Amniotic epithelial cell (primary cell): ENCODE measurements around the gene MTARC2.
"Not testable (repeated sequence)": the region's sequence is repeated elsewhere in the genome, so short reads cannot be mapped to it uniquely, and the experiment has no call there.

Source experiments
- DNase-seq: peaks from one replicate; pipeline ENCODE4 v3.0.0-alpha.2; 2010; ENCODE audit warnings: low read depth

Gene MTARC2

DNA sequence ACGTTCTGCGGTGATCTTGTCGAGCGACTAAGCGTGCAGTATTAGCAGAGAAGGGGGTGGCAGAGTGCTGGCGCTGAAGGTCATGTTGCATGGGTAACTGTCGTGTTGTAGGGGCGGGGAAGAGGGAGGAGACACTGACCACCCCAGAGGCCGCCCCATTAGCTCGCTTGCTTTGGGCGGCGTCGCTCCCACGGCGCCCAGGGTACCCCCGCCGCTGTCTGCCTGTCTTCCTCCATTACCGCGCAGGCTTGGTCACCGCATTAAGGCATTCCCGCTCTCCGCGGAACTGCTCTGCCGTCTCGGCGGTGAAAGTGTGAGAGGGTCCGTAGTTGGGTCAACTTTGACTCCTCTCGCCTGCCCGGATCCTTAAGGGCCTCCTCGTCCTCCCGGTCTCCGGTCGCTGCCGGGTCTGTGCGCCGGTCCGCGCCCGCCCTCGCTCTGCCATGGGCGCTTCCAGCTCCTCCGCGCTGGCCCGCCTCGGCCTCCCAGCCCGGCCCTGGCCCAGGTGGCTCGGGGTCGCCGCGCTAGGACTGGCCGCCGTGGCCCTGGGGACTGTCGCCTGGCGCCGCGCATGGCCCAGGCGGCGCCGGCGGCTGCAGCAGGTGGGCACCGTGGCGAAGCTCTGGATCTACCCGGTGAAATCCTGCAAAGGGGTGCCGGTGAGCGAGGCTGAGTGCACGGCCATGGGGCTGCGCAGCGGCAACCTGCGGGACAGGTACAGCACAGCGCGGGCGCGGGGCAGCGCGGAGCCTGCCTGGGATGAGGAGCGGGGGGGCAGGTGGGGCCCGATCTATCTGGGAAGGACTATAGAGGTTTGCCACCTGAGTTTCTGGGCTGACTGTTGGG, at the start of gene MTARC2:
Gene MTARC2, plus strand, starts transcription at position 234 of the 846 bp plus-strand sequence. Its CDS starts 210 bp downstream, at position 444.
- DNase-seq, result peak; percentile 45

DNA sequence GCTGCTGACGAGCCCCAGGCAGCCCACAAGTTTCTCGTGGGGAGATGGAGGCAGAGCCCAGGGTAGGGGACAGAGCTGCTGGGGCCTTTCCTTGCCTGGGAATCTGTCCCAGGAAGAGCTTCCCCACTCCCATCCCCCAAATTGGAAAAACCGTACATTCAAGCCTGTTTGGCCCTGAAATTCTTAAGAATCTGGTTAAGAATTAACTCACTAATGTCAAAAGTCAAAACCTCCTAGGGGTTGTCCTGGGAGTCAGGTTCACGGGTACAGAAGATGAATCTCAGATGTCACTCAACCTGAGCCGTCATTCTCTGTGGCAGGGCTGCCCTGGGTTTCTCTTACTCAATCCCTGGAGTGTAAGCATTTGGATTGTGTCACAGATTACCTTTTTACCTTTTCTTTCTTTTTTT, 49.5 kb upstream of the MTARC2 start:
- DNase-seq, result no peak

DNA sequence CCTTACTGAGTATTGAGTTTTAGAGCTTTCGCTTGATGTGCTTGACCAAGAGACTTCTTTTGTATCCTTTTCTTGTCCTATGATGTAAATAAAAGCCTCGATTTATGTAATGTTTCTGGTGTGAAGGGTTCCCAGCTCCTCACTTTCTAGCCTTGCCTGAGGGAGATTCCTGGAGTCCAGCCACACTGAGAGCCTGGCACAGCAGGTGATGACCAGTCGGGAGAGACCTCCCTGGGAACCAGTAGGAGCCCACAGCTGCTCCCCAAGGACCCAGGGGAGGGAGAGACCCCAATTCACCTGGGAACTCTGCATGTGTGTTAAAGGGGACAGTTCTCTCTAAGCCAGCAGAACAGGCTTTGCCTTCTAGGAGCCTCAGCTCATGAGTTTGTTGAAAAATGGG, 49.1 kb upstream of the MTARC2 start:
- no peak for DNase-seq

DNA sequence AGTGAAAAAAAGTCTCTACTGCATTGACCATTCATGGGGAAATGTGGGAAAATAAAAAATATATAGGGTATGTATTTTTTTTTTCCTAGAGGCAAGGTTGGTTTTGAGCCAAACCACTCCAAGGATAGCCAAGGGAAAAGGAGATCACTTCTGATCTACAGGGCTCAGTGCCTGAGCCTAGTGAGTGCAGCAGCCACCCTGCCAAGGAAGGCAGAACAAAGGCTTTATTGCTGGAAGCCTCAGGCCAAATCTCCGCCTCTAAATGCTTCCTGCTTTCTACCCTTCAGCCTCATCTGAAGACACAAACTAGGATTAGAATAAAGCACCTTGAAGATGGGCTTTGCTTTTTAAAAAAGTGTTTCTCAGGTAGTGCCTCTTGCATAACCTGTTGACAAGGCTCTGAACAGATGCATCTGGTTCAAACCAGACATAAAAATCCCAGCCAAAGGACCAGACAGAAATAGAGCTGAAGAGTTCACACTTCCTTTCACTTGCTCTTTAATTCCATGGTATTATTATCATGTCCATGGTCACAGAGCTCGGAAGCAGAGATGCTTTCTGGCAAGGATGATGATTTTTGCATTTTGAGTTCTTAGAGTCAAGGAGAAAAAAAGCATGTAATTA, 47.5 kb upstream of the MTARC2 start:
- no peak for DNase-seq

DNA sequence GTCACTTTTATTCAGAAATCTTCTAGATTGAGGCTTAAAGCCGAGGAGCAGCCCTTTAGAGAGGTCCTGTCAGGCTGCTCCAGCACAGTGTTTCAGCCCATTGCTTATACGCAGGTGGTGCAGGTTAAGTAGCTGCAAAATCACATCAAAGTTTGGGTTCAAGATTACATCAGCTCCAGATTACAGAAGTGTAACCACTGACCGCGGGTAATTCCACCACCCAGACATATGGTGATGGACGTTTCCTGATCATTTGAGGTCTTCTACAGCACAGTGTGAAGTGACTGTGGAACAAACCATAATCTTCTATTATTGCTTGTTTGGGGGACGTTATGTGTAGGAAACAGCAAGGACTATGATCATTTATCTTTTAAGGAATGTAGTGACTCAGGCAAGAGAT, 46.1 kb upstream of the MTARC2 start:
- no peak for DNase-seq

DNA sequence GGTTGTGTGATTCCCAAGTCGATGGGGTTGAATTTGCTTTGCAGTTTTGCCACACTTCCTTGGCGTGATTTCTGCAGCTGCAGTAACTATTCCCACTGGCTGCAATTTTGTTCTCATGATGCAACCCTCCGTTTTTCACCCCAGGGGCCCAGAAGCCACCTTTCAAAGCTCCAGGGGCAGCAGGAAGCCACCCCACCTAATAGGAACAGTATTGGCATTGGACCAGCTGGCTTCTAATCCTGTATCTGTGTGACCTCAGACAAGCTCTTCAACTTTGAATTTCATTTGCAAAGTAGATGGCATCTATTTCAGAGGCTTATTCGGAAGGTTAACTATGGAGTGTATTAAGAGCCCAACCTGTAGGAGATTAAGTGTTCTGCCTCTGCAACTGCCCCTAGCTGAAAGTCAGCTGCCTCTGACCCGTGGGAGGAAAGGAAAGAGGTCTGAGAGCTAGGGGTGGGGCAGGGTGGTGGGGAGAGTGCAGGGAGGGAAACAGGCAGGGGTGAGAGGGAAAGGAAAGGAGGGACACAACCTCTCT, 45.3 kb upstream of the MTARC2 start:
- DNase-seq, result no peak

DNA sequence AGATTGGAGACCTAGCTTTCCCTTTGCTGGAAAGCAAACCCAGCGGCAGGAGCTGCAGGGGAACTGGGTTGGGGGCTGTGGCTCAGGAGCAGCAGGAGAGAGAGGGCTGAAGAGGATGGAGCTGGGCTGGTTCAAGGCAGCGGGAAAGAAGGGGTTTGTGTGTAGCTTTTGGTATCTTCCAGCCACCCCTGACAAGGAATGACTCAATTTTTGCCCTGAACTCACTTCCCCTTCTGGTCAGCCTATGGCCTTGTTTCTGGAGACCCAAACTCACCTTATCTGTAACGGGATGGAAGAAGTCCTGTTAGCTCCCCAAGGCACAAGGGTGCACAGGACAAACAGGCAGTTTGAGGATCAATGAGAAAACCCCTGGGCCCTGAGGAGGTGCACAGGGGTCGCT, 44.8 kb upstream of the MTARC2 start:
- DNase-seq, result no peak

DNA sequence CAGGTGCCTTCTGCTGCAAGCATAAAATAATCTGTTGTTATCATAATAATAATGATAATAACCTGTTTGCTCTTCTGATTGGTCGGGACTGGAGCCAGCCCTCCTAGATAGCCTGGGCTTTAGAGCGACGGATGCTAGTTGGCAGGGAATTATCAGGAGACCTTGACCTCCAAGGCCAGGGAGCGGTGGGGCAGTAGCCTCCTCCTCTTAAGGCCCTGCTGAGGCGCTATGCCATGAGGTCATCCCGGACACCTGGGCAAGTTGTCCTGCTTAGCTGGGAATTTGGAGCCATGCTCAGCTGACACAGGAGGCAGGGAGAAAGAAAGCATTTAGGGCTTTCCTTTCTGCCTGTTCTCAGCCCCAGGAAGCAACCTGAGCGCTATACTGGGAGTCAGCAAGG, 42.3 kb upstream of the MTARC2 start:
- no peak for DNase-seq

DNA sequence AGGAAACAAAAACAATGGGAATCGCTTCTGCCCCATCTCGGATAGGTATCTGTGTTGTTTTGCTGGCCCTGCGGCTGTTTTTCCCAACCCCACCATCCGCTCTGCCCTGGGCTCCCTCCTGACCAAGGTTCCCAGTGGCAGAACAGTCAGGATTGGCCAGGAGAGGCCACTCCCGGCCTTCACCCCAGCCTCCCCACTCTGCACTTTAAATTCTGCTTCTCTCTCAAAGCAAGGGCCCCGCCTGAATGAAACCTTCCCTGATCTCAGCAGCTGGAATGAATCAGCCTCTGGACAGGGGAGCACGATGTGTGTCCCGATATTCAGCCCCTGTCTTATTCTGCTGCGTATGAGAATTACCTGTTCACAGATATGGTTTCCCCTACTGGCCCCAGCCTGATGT, 41.6 kb upstream of the MTARC2 start:
- DNase-seq, result no peak

DNA sequence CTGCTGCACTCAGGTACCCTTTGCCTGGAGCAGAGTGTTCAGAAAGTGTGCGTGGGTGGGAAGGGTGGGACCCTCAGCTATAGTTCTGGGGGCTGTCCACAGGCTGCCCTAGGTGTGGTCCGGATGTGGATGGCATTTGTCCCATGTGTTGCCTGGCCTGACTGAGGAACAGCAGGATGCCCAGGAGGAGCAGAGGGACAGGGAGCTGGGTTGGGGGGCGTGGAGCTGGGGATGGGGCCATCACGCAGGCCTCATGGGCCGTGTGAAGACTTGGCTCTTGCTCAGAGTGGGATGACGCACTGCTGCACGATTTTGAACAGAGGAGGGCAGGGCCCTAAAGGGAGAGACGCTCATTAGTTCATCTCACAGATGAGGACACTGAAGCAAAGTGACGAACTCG, 41.0 kb upstream of the MTARC2 start:
- DNase-seq, result no peak

DNA sequence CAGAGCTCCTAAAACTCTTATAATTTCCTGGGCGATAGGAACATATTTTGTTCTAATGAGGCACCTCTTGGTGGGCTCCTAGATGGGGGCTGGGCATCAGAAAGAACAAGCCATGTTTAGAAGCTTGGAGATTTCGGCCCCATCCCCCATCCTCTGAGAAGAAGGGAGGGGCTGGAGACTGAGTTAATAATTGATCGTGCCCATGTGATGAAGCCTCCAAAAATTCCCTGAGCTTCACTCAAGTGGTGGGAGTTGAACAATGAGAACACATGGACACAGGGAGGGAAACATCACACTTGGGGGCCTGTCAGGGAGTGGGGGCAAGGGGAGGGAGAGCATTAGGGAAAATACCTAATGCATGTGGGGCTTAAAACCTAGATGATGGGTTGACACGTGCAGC, 39.9 kb upstream of the MTARC2 start:
- DNase-seq, result no peak

DNA sequence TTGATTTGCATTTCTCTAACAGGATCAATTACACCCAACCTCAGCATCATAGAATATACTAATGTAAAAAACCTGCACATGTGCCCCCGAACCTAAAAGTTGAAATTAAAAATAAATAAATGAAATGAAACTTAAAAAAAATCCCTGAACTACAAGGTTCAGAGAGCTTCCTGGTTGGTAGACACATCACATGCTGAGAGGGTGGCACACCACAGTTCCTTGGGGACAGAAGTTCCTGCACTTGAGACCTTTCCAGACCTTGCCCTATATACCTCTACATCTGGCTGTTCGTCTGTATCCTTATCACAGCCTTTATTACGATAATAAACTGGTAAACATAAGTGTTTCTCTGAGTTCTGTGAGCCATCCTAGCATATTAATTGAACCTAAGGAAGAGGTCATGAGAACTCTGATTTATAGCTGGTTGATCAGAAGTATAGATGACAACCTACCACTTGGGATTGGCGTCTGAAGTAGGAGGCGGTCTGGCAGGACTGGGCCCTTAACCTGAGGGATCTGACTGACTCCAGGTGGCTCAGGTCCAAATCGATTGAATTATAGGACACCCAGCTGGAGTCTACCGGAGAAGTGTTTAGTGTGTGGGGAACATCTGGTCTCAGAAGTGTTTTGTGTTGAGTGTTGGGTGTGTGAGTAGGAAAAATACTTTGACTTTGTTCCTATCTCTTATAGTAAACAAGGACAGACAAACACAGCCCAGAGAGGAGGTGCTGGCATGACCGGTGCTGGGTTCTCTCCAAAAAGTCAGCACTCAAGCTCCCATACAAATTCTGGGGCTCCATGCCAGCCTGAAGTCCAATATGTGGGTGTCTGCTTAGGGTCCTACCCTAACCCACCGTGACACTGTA, 39.0 kb upstream of the MTARC2 start:
- DNase-seq, result no peak

DNA sequence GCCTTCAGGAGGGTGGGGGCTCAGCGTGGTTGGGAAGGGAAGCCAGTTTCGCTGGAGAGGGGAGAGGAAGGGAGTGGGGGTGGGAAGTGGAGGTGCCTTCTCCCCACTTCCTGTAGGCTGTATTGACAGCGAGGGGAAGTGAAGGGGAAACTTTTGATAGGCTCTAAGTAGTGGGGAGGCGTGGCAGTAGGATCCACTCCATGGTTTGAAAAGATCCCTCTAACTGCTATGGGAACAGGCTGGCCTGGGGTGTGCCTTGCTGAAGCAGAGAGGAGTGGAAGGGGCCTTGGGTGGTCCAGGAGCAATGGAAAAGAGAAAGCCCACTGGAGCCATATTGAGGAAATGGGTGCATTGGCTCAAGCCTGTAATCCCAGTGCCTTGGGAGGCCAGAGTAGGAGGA, 37.8 kb upstream of the MTARC2 start:
- no peak for DNase-seq

DNA sequence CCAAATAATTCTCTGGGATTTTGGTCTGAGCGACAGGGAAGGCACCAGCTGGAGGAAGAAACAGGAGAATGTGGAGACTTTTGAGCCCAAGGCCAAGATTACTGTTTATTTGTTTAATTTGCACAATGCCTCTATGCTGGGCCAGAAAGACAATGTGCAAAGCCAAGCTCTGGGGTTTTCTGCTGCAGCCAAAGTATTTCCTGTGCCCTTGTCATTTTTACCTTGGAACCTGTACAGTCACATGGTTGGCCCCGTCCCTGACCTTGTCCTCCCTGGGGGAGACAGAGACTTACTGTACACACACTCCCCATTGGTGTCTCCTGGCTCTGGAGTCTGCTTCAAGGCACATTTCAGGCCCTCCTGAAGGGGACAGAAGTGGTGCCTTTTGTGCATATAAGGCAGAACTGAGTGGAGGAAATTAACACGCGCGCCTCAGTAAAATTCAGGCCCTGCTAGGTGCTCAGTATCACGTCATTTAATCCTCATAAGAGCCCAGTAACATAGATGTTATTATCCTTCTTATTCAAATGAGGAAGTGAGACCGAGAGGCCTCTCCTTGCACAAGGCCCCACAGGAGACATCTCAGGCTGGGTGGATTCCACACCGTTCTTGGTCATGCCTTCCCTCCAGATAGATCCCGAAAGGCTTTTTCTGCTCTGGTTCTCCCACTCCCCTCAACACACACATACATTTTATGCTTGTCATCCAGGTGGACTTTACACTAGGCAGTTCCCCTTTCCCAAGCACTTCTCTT, 36.9 kb upstream of the MTARC2 start:
- DNase-seq, result no peak

DNA sequence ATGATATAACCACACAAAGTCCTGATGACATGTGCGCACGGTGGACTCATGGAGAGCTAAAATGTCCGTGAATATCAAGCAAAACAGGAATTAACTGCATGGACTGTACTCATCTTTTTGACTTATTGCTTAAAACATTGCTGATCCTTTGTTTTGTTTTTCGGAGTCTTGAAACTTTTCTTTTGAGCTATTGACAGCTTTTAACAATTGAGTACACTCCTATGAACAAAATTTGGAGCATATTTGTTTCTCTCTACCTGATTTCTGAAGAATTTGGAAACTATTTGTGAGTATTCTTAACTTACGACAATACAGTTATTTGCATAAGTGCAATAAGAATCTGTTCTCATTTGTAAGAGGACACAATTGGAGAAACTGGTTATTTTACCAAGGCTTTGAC, 32.1 kb upstream of the MTARC2 start:
- DNase-seq, result not testable (repeated sequence)

DNA sequence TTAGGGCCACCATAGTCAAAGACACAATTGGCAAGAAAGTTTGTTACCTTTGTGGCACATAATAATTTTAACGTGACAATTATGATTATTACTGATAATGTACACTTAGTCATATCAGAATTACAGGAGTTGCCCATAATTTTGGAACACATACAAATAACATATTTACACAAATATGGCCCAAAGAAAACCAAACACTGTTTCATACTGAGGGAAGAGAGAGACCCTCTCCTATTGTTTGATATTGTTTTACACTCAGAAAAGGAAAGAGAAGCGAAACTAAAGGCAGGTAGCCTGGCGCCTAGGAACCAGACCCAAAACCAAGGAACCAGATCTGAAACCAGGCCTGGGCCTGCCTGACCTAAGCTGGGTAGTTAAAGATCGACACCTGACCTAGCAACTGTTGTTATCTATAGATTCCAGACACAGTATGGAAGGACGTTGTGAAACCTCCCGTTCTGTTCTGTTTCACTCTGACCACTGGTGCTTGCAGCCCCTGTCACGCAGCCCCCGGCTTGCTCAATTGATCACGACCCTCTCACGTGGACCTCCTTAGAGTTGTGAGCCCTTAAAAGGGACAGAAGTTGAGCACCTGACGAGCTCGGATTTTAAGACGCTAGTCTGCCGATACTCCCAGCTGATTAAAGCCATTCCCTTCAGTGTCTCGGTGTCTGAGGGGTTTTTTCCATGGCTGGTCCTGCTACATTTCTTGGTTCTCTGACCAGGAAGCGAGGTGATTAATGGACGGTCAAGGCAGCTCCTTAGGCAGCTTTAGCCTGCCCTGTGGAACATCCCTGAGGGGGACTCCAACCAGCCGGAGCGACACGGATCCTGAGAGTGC, 30.1 kb upstream of the MTARC2 start:
- DNase-seq, result no peak

DNA sequence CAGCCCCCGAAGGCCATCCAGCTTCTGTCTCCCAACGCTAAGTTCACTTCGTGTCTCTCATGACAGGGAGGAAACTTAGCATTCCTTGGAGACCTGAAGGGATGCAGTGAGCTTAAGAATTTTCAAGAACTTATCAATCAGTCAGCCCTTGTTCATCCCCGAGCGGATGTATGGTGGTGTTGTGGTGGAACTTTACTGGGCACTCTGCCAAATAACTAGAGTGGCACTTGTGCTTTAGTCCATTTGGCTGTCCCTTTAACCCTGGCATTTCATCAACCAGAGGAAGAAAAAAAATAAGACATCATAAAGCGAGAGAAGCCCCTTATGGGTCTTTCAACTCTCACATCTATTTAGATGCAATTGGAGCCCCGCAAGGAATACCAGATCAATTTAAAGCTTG, 26.9 kb upstream of the MTARC2 start:
- DNase-seq, result not testable (repeated sequence)

DNA sequence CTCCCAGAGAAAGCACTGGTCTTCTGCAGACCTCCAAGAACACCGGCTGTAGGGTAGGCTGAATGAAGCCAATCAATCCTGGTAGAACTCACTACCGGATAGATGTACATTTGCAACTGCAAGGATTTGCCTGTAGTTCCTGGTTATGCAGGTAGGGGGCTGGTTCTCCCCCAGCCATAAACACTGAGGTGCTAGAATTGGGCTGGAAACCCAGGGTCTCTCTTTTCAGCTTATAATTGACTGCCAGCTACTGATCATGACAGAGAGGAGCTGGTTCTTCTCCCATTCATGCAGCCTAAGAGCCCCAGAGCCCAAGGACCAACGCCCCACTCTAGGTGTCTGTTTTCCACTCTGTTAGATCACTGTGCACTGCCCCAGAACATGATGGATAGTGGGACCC, 21.5 kb upstream of the MTARC2 start:
- no peak for DNase-seq

DNA sequence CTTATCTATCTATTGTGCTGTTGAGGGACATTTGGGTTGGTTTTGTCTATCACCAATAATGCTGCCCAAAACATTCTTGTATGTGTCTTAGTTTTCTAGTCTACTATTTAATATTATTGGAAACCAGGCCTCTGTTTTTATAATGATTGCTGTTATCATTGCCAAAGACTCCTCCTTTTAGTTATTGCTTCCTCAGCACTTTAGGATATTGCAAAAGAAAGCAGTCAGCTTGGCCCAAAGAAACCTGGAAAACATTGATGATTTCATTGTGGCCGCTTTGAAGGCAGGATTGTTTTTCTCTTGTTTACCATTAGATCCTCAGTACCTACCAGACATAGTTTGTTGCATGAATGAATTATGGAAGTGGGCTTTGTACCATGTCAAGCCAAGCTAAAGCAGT, 20.6 kb upstream of the MTARC2 start:
- no peak for DNase-seq

DNA sequence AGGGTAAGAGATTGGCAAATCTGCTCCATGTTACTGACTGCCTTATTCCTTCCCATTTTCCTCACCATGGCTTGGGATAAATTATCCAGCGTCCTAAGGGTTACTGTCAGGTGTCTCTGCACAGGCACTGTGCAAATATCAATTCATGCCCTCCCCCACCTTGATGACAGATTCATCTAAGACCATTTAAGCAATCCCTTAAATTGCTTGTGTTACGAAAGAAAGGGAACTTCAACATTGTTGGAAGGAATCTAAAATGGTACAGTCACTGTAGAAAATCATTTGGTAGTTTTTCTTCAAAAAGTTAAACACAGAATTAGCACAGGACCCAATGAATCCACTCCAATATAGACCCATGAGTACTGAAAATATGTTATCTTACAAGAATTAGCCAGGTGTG, 17.6 kb upstream of the MTARC2 start:
- no peak for DNase-seq

DNA sequence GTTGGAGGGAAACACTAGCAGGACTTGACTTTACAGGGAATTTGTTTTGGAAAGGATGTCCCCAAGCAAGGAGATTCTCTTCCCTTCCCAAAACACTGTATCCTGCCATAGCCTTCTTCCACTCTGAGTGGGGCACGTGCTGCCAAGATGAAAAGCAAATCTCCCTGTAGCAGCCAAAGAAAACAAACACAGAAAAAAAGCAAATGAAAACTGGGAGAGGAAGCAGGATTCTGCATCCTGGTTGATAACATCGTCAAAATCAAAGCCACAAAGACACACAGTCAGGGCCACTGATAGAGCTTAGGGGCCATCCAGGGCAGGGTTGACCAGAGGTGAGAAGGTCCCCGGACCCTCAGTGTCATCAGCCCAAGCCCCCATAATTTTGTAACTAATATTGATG, 16.0 kb upstream of the MTARC2 start:
- DNase-seq, result no peak
